Endothelial cell of umbilical vein (primary cell): ENCODE measurements around the gene C9orf78. TPM values are rescaled to one million over a fixed set of nuclear protein-coding genes. Genes with fewer than 3 reads are reported as not detected.

ENCODE experiments used
- BruUV-seq: library from RNA; stranded (reverse); fragments of 400-500 nt; replicated peaks from 2 replicates; lab custom pipeline; 2021; lab: Mats Ljungman, UMichigan
- CTCF ChIA-PET: fragments of 300-600, 350-600 bp; sonication (Branson Sonifier 250); formaldehyde crosslinking; loops from one replicate; lab custom pipeline; 2021; ENCODE audit warnings: antibody characterized with exemption, inconsistent platforms; lab: Charles Lee
- POLR2A ChIA-PET: fragments of 300-600, 350-600 bp; sonication (Branson Sonifier 250); formaldehyde crosslinking; loops from one replicate; lab custom pipeline; 2021; ENCODE audit warnings: antibody characterized with exemption, inconsistent platforms; lab: Charles Lee
- DNase-seq: peaks from one replicate; pipeline ENCODE4 v3.0.0-alpha.2; 2011; ENCODE audit warnings: low read depth, low spot score
- FAIRE-seq: peaks from 2 replicates; lab custom pipeline; 2011; peaks lifted over from hg19 to GRCh38; lab: Jason Lieb, UNC
- H2AFZ ChIP-seq: 2 replicates; pipeline ENCODE4 v1.6.0; 2012; ENCODE audit warnings: low read depth, low read length, control low read depth, inconsistent platforms
- H3K27ac ChIP-seq: 2 replicates; pipeline ENCODE4 v1.5.1; 2011; ENCODE audit warnings: low read depth, mild to moderate bottlenecking, control low read depth, low read length, moderate library complexity; ENCODE audit not compliant: insufficient read depth
- H3K27me3 ChIP-seq, 2 experiments: 2 replicates each; pipeline versions ENCODE4 v1.6.0 to v1.6.1; 2011; ENCODE audit warnings: low read length in 2 of 2, mixed read lengths in 1 of 2; ENCODE audit not compliant: control insufficient read depth in 2 of 2, insufficient read depth in 2 of 2
- H3K36me3 ChIP-seq, 2 experiments: 2 replicates in 1 of 2; 3 replicates in 1 of 2; pipeline ENCODE4 v1.5.1; 2011; ENCODE audit warnings: low read length in 2 of 2, mild to moderate bottlenecking in 1 of 2, moderate library complexity in 1 of 2; ENCODE audit not compliant: control insufficient read depth in 2 of 2, insufficient read depth in 2 of 2; ENCODE audit errors: extremely low read depth in 1 of 2
- H3K4me1 ChIP-seq: 3 replicates; pipeline ENCODE4 v1.5.1; 2011; ENCODE audit warnings: mild to moderate bottlenecking, low read length; ENCODE audit not compliant: control insufficient read depth, insufficient read depth; ENCODE audit errors: extremely low read depth
- H3K4me2 ChIP-seq: 2 replicates; pipeline ENCODE4 v1.6.1; 2011; ENCODE audit warnings: low read length, control low read depth, mixed read lengths; ENCODE audit not compliant: insufficient read depth
- H3K4me3 ChIP-seq, 3 experiments: fragments of 200-600 bp in 1 of 3; sonication (generic), shearing (Covaris generic) in 1 of 3; replicated peaks in 1 of 3; 2 replicates each; pipeline ENCODE4 v1.5.1; 2011 to 2016; ENCODE audit warnings: control low read depth in 3 of 3, low read length in 3 of 3, mild to moderate bottlenecking in 2 of 3, inconsistent platforms in 1 of 3, low read depth in 1 of 3, moderate library complexity in 1 of 3; ENCODE audit not compliant: insufficient read depth in 1 of 3
- H3K79me2 ChIP-seq: 2 replicates; pipeline ENCODE4 v1.6.0; 2012; ENCODE audit warnings: low read length, inconsistent platforms; ENCODE audit not compliant: control insufficient read depth, insufficient read depth
- H3K9ac ChIP-seq: replicated peaks from 2 replicates; pipeline ENCODE3; 2011; ENCODE audit warnings: low read length, control low read depth; ENCODE audit not compliant: insufficient read depth; ENCODE audit errors: extremely low read depth
- H3K9me1 ChIP-seq: replicated peaks from 3 replicates; pipeline ENCODE4 v1.6.0; 2011; ENCODE audit warnings: mild to moderate bottlenecking, low read length; ENCODE audit not compliant: control insufficient read depth, insufficient read depth; ENCODE audit errors: extremely low read depth
- H3K9me3 ChIP-seq: replicated peaks from 2 replicates; pipeline ENCODE4 v1.5.1; 2012; ENCODE audit warnings: low read length, inconsistent platforms; ENCODE audit not compliant: control insufficient read depth, insufficient read depth
- H4K20me1 ChIP-seq: replicated peaks from 2 replicates; pipeline ENCODE3; 2011; ENCODE audit warnings: mild to moderate bottlenecking, low read length; ENCODE audit not compliant: control insufficient read depth, insufficient read depth; ENCODE audit errors: extremely low read depth
- CTCF ChIP-seq, 2 donors: IDR thresholded peaks; 1 replicate in 1 of 2; 2 replicates in 1 of 2; pipeline ENCODE4 v1.5.1; 2011; ENCODE audit warnings: low read length in 2 of 2, mild to moderate bottlenecking in 2 of 2, moderate library complexity in 2 of 2, control low read depth in 1 of 2, inconsistent platforms in 1 of 2, low read depth in 1 of 2; ENCODE audit not compliant: insufficient read depth in 1 of 2; ENCODE audit errors: extremely low read depth in 1 of 2
- EZH2 ChIP-seq: IDR thresholded peaks from 2 replicates; pipeline ENCODE4 v1.6.1; 2012; ENCODE audit warnings: borderline replicate concordance, low read depth, mild to moderate bottlenecking, moderate library complexity, low read length, inconsistent platforms; ENCODE audit not compliant: severe bottlenecking
- FOS ChIP-seq: IDR thresholded peaks from 2 replicates; pipeline ENCODE4 v1.6.1; 2011; ENCODE audit warnings: mild to moderate bottlenecking, low read length, moderate library complexity, borderline replicate concordance; ENCODE audit not compliant: insufficient read depth
- GATA2 ChIP-seq: IDR thresholded peaks from 2 replicates; pipeline ENCODE4 v1.7.0; 2011; ENCODE audit warnings: low read depth, mild to moderate bottlenecking, moderate library complexity, mixed read lengths, low read length; ENCODE audit not compliant: insufficient read length, insufficient read depth
- JUN ChIP-seq: IDR thresholded peaks from 2 replicates; pipeline ENCODE4 v1.6.1; 2011; ENCODE audit warnings: borderline replicate concordance, low read depth; ENCODE audit not compliant: insufficient read length, insufficient read depth
- MAX ChIP-seq: IDR thresholded peaks from 2 replicates; pipeline ENCODE4 v1.6.1; 2011; ENCODE audit not compliant: insufficient read depth, insufficient read length
- MYC ChIP-seq: IDR thresholded peaks from one replicate; pipeline ENCODE4 v1.6.1; 2011; ENCODE audit warnings: mild to moderate bottlenecking, low read depth, low read length
- POLR2A ChIP-seq: IDR thresholded peaks from 2 replicates; pipeline ENCODE4 v1.6.1; 2012; ENCODE audit warnings: low read depth, mild to moderate bottlenecking, control low read depth, low read length
- POLR2AphosphoS5 ChIP-seq: IDR thresholded peaks from 2 replicates; pipeline ENCODE4 v1.6.1; 2012; ENCODE audit warnings: low read depth, mild to moderate bottlenecking, control low read depth, low read length, moderate library complexity; ENCODE audit not compliant: insufficient read depth
- dilution Hi-C: fragments of 300-500 bp; cut with MboI; formaldehyde crosslinking; loops from one replicate; pipeline ENCODE4 v1.15.0; 2019; ENCODE audit warnings: low sequenced_read_pairs; ENCODE audit not compliant: extremely low pct_ligation_motif_present
- intact Hi-C: fragments of 100-400 bp; cut with micrococcal nuclease; formaldehyde crosslinking; loops from one replicate; pipeline ENCODE4 v1.10.0; 2022
- polyA plus RNA-seq, 4 experiments: library from polyadenylated mRNA; depleted of rRNA in 3 of 4; stranded (reverse) in 3 of 4; unstranded in 1 of 4; fragments of >200 nt; gene quantifications; 2 replicates each; pipeline versions ENCODE4 v1.2.1 to v1.2.3, GENCODE V29; 2011 to 2012; ENCODE audit warnings: missing spikeins in 1 of 4
- total RNA-seq: library from RNA; stranded (reverse); gene quantifications from 2 replicates; pipeline ENCODE4 v1.2.3, GENCODE V29; 2021

The C9orf78 gene
- total and polyA plus RNA-seq, 2 donors (not counting 3 experiments of a cell fraction or from before 2014, with no cell fraction given), result 17.9 to 34.6 TPM

- Histone ChIP-seq H2AFZ (no peak overlapping the region), H4K20me1 (no peaks in the 10 kb centered on the region), H3K36me3 (peaks cover 8 to 13% of the 10 kb centered on the region in 2 experiments), H3K4me3 (no peak overlapping the region), H3K9ac (no peak overlapping the region), H3K4me1 (no peaks in the 10 kb centered on the region), H3K4me2 (no peak overlapping the region), H3K79me2 (no peaks in the 10 kb centered on the region), H3K27me3 (no peaks in the 10 kb centered on the region), H3K9me3 (no peaks in the 10 kb centered on the region), H3K27ac (no peak overlapping the region), H3K9me1 (no peaks in the 10 kb centered on the region)
- dilution Hi-C loops (no loop called here), intact Hi-C loops (no loop called here)
- no peak for FAIRE-seq
- no TSS peak for BruUV-seq
- TF ChIP-seq POLR2A, result no peak
- TF ChIP-seq EZH2, result no peak
- no peak for TF ChIP-seq CTCF (IDR thresholded peaks at IDR 0.05; ENCODE audit: extremely low read depth in 1 of 2, insufficient read depth in 1 of 2, low read depth in 1 of 2, low read length in 2 of 2)
- ChIA-PET CTCF (no interaction called here), POLR2A (no interaction called here)
- no peak for DNase-seq
Measured at GRCh38 chr9:129812385-129812784, 22.7 kb downstream of the C9orf78 start.

GRCh38 chr9:129811967-129812363 is 23.1 kb downstream of the C9orf78 start:
- FAIRE-seq (no peak), DNase-seq (no peak)
- Histone ChIP-seq H3K36me3 (peaks cover 7 to 13% of the 10 kb centered on the region in 2 experiments), H3K4me1 (no peaks in the 10 kb centered on the region), H2AFZ (no peak overlapping the region), H4K20me1 (no peaks in the 10 kb centered on the region), H3K9me3 (no peaks in the 10 kb centered on the region), H3K79me2 (peaks cover 2% of the 10 kb centered on the region), H3K4me2 (no peak overlapping the region), H3K27ac (no peak overlapping the region), H3K9me1 (no peaks in the 10 kb centered on the region), H3K27me3 (no peaks in the 10 kb centered on the region), H3K9ac (no peak overlapping the region), H3K4me3 (no peak overlapping the region)
- CTCF ChIA-PET, result no interaction called here
- dilution Hi-C loops, result no loop called here
- no peak for TF ChIP-seq FOS
- no peak for TF ChIP-seq JUN
- no peak for TF ChIP-seq GATA2
- TF ChIP-seq CTCF (IDR thresholded peaks at IDR 0.05; ENCODE audit: extremely low read depth in 1 of 2, insufficient read depth in 1 of 2, low read depth in 1 of 2, low read length in 2 of 2), result no peak
- no peak for TF ChIP-seq EZH2
- no peak for TF ChIP-seq POLR2A
- no peak for TF ChIP-seq MYC
- TF ChIP-seq MAX, result no peak
- no peak for TF ChIP-seq POLR2AphosphoS5
- intact Hi-C loops, result no loop called here
- POLR2A ChIA-PET, result no interaction called here
- no TSS peak for BruUV-seq
